ENCODE data around the gene TNFRSF13B. TPM values are rescaled to one million over a fixed set of nuclear protein-coding genes. Genes with fewer than 3 reads are reported as not detected.

TNFRSF13B gene
- total and polyA plus RNA-seq, 2 experiments from 2014 or later = 0.24 TPM; not detected in 1

DNA sequence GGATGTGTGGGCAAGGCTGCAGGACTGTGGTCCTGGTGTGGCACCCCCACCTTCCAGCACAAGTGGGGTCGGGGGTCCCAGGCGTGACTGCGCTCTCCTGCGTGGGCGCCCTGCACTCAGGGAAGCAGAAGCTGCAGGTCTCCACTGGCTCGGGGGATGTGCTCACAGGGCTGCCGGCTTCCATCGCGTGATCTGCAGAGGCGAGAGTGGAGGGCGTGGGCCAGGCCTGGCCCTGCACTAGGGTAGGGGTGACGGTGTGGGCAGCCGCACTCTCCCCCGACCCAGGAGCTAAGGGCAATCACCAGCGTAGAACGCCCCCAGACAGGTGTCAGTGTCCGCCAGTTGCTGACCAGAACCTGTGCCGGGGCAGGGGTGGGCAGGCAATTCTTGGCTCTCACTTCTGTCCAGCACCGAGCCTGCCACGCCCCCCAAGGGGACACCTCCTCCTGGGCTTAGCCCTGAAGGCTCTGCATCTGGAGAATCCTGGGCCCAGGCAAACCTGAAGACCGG lies 32.3 kb downstream of the TNFRSF13B start:
- Mint-ChIP-seq H3K4me1 (peaks cover 20% of the 10 kb centered on the region), H3K27me3 (ENCODE audit: insufficient read depth, low read depth, poor library complexity) (peaks cover 12% of the 10 kb centered on the region)
- H3K4me3 ChIP-seq = no peak overlapping the region

More for the DNA sequence above, 32.3 kb downstream of the TNFRSF13B start:
- Histone ChIP-seq H3K79me2 (replicated peaks; ENCODE audit: insufficient read depth) (no peaks in the 10 kb centered on the region), H3F3A (replicated peaks; ENCODE audit: low read depth) (no peaks in the 10 kb centered on the region), H3K27ac (ENCODE audit: low read depth) (no peak overlapping the region), H3K27me3 (ENCODE audit: insufficient read depth) (no peaks in the 10 kb centered on the region), H3K4me1 (ENCODE audit: insufficient read depth) (peaks cover 4% of the 10 kb centered on the region; the same call in 1 of the 2 replicates), H3K36me3 (ENCODE audit: insufficient read depth) (no peaks in the 10 kb centered on the region), H4K20me1 (replicated peaks; ENCODE audit: insufficient read depth) (no peaks in the 10 kb centered on the region), H3K4me2 (no peak overlapping the region), H3K9me2 (ENCODE audit: insufficient read depth) (no peaks in the 10 kb centered on the region), H2AFZ (no peak overlapping the region)
- TF ChIP-seq, protein P1, sequence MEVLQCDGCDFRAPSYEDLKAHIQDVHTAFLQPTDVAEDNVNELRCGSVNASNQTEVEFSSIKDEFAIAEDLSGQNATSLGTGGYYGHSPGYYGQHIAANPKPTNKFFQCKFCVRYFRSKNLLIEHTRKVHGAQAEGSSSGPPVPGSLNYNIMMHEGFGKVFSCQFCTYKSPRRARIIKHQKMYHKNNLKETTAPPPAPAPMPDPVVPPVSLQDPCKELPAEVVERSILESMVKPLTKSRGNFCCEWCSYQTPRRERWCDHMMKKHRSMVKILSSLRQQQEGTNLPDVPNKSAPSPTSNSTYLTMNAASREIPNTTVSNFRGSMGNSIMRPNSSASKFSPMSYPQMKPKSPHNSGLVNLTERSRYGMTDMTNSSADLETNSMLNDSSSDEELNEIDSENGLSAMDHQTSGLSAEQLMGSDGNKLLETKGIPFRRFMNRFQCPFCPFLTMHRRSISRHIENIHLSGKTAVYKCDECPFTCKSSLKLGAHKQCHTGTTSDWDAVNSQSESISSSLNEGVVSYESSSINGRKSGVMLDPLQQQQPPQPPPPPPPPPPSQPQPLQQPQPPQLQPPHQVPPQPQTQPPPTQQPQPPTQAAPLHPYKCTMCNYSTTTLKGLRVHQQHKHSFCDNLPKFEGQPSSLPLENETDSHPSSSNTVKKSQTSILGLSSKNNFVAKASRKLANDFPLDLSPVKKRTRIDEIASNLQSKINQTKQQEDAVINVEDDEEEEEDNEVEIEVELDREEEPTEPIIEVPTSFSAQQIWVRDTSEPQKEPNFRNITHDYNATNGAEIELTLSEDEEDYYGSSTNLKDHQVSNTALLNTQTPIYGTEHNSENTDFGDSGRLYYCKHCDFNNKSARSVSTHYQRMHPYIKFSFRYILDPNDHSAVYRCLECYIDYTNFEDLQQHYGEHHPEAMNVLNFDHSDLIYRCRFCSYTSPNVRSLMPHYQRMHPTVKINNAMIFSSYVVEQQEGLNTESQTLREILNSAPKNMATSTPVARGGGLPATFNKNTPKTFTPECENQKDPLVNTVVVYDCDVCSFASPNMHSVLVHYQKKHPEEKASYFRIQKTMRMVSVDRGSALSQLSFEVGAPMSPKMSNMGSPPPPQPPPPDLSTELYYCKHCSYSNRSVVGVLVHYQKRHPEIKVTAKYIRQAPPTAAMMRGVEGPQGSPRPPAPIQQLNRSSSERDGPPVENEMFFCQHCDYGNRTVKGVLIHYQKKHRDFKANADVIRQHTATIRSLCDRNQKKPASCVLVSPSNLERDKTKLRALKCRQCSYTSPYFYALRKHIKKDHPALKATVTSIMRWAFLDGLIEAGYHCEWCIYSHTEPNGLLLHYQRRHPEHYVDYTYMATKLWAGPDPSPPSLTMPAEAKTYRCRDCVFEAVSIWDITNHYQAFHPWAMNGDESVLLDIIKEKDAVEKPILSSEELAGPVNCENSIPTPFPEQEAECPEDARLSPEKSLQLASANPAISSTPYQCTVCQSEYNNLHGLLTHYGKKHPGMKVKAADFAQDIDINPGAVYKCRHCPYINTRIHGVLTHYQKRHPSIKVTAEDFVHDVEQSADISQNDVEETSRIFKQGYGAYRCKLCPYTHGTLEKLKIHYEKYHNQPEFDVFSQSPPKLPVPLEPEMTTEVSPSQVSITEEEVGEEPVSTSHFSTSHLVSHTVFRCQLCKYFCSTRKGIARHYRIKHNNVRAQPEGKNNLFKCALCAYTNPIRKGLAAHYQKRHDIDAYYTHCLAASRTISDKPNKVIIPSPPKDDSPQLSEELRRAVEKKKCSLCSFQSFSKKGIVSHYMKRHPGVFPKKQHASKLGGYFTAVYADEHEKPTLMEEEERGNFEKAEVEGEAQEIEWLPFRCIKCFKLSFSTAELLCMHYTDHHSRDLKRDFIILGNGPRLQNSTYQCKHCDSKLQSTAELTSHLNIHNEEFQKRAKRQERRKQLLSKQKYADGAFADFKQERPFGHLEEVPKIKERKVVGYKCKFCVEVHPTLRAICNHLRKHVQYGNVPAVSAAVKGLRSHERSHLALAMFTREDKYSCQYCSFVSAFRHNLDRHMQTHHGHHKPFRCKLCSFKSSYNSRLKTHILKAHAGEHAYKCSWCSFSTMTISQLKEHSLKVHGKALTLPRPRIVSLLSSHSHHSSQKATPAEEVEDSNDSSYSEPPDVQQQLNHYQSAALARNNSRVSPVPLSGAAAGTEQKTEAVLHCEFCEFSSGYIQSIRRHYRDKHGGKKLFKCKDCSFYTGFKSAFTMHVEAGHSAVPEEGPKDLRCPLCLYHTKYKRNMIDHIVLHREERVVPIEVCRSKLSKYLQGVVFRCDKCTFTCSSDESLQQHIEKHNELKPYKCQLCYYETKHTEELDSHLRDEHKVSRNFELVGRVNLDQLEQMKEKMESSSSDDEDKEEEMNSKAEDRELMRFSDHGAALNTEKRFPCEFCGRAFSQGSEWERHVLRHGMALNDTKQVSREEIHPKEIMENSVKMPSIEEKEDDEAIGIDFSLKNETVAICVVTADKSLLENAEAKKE (CRISPR knock-in tag; IDR thresholded peaks at IDR 0.05) = no peak
- TF ChIP-seq, protein P2, sequence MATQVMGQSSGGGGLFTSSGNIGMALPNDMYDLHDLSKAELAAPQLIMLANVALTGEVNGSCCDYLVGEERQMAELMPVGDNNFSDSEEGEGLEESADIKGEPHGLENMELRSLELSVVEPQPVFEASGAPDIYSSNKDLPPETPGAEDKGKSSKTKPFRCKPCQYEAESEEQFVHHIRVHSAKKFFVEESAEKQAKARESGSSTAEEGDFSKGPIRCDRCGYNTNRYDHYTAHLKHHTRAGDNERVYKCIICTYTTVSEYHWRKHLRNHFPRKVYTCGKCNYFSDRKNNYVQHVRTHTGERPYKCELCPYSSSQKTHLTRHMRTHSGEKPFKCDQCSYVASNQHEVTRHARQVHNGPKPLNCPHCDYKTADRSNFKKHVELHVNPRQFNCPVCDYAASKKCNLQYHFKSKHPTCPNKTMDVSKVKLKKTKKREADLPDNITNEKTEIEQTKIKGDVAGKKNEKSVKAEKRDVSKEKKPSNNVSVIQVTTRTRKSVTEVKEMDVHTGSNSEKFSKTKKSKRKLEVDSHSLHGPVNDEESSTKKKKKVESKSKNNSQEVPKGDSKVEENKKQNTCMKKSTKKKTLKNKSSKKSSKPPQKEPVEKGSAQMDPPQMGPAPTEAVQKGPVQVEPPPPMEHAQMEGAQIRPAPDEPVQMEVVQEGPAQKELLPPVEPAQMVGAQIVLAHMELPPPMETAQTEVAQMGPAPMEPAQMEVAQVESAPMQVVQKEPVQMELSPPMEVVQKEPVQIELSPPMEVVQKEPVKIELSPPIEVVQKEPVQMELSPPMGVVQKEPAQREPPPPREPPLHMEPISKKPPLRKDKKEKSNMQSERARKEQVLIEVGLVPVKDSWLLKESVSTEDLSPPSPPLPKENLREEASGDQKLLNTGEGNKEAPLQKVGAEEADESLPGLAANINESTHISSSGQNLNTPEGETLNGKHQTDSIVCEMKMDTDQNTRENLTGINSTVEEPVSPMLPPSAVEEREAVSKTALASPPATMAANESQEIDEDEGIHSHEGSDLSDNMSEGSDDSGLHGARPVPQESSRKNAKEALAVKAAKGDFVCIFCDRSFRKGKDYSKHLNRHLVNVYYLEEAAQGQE (IDR thresholded peaks at IDR 0.05; ENCODE audit: unreplicated experiment) = no peak
- TF ChIP-seq JUNB (IDR thresholded peaks at IDR 0.05; ENCODE audit: unreplicated experiment) = no peak
- TF ChIP-seq STAT1 (IDR thresholded peaks at IDR 0.05; ENCODE audit: unreplicated experiment) = no peak
- TF ChIP-seq EZH2phosphoT487 (IDR thresholded peaks at IDR 0.05; ENCODE audit: unreplicated experiment) = no peak
- TF ChIP-seq CREB1 (CRISPR knock-in tag; IDR thresholded peaks at IDR 0.05; ENCODE audit: low read depth) = no peak
- TF ChIP-seq, protein P3, sequence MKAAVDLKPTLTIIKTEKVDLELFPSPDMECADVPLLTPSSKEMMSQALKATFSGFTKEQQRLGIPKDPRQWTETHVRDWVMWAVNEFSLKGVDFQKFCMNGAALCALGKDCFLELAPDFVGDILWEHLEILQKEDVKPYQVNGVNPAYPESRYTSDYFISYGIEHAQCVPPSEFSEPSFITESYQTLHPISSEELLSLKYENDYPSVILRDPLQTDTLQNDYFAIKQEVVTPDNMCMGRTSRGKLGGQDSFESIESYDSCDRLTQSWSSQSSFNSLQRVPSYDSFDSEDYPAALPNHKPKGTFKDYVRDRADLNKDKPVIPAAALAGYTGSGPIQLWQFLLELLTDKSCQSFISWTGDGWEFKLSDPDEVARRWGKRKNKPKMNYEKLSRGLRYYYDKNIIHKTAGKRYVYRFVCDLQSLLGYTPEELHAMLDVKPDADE (IDR thresholded peaks at IDR 0.05) = no peak
- no peak for TF ChIP-seq ZNF331 (CRISPR knock-in tag; IDR thresholded peaks at IDR 0.05; ENCODE audit: low read depth)
- TF ChIP-seq CTCF (conservative IDR thresholded peaks at IDR 0.05; ENCODE audit: low read depth in 2 of 2) = no peak
- no peak for TF ChIP-seq NANOG (IDR thresholded peaks at IDR 0.05; ENCODE audit: borderline replicate concordance)
- TF ChIP-seq POLR2AphosphoS5 (IDR thresholded peaks at IDR 0.05; ENCODE audit: low read depth) = no peak
- no peak for TF ChIP-seq EZH2 (IDR thresholded peaks at IDR 0.05; ENCODE audit: low read depth, unreplicated experiment)
- TF ChIP-seq ZNF114 (CRISPR knock-in tag; IDR thresholded peaks at IDR 0.05) = no peak
- Mint-ChIP-seq H3K27ac (no peak overlapping the region), H3K9me3 (no peaks in the 10 kb centered on the region), H3K4me3 (no peak overlapping the region), H3K36me3 (ENCODE audit: low read depth) (no peaks in the 10 kb centered on the region; the same call in 2 of the 3 replicates)
- ATAC-seq = peak; percentile 20
- no peak for DNase-seq (ENCODE audit: low spot score)
